GM18873 (cell line): ENCODE data around the gene METRN.
A peak's percentile ranks its signal among the peaks of the same experiment; 100 is the strongest.
"Not testable (repeated sequence)": the region's sequence is repeated elsewhere in the genome, so short reads cannot be mapped to it uniquely, and the experiment has no call there.

Experiments used
- ATAC-seq: cut with Tn5 transposase; IDR thresholded peaks from one replicate; pipeline ENCODE4 v1.9.1; 2021; ENCODE audit warnings: mild to moderate bottlenecking, moderate library complexity, moderate number of reproducible peaks; ENCODE audit not compliant: unreplicated experiment, low FRiP score

The METRN gene

GRCh38 chr16:707062-707538 is 7.8 kb upstream of the METRN start:
- ATAC-seq = no peak

- no peak for ATAC-seq
These were observed 6.9 kb upstream of the METRN start for GRCh38 chr16:708019-708418.

- ATAC-seq = no peak
These were observed 6.0 kb upstream of the METRN start for GRCh38 chr16:708959-709358.

- no peak for ATAC-seq
These were observed 5.1 kb upstream of the METRN start for GRCh38 chr16:709566-710499.

GRCh38 chr16:710500-711075 is 4.3 kb upstream of the METRN start:
- no peak for ATAC-seq

- ATAC-seq = no peak
These were observed 3.8 kb upstream of the METRN start for GRCh38 chr16:711084-711483.

- ATAC-seq = no peak
These were observed 3.2 kb upstream of the METRN start for GRCh38 chr16:711548-712320.

- not testable (repeated sequence) for ATAC-seq
These were observed 2.1 kb upstream of the METRN start for GRCh38 chr16:712740-713250.

GRCh38 chr16:714079-714478 is 839 bp upstream of the METRN start:
- ATAC-seq = no peak

GRCh38 chr16:715477-716199 is 720 bp downstream of the METRN start:
- no peak for ATAC-seq

- no peak for ATAC-seq
These were observed 1.3 kb downstream of the METRN start for GRCh38 chr16:716200-716568.

- no peak for ATAC-seq
These were observed 1.9 kb downstream of the METRN start for GRCh38 chr16:716768-717325.

- ATAC-seq = no peak
These were observed 2.7 kb downstream of the METRN start for GRCh38 chr16:717450-718245.

GRCh38 chr16:718389-718788 is 3.5 kb downstream of the METRN start:
- no peak for ATAC-seq

- no peak for ATAC-seq
These were observed 4.0 kb downstream of the METRN start for GRCh38 chr16:718922-719321.

- ATAC-seq = no peak
These were observed 5.0 kb downstream of the METRN start for GRCh38 chr16:719815-720446.

GRCh38 chr16:720447-720989 is 5.6 kb downstream of the METRN start:
- peak; percentile 3 for ATAC-seq

GRCh38 chr16:720990-721764 is 6.3 kb downstream of the METRN start, which contains the start of gene ANTKMT:
TSS of gene ANTKMT (plus strand) at chr16:721146. CDS start at chr16:721275, 129 bp downstream.
- peak; percentile 47 for ATAC-seq
